ENCODE results near the gene ALDH1A2. TPM values are rescaled to one million over a fixed set of nuclear protein-coding genes. Genes with fewer than 3 reads are reported as not detected.

Gene ALDH1A2
- polyA plus RNA-seq, 3 donors, result 0.41 to 5.1 (median 3.4) TPM

- no peaks in the 10 kb centered on the region for H3K4me1 ChIP-seq (ENCODE audit: control insufficient read depth in 1 of 2, insufficient read depth in 2 of 2, low read length in 2 of 2)
- no peak overlapping the region for H3K4me2 ChIP-seq (replicated peaks; ENCODE audit: extremely low read depth, low read length, poor library complexity, severe bottlenecking)
- Mint-ChIP-seq H3K27ac (no peak overlapping the region), H3K36me3 (no peaks in the 10 kb centered on the region), H3K4me3 (no peak overlapping the region), H3K27me3 (ENCODE audit: low read depth in 3 of 3) (peaks cover 5 to 7% (median 6%) of the 10 kb centered on the region in 3 donors), H3K4me1 (no peaks in the 10 kb centered on the region), H3K9me3 (peaks cover 2 to 17% (median 6%) of the 10 kb centered on the region in 7 donors)
- intact Hi-C loops (cut with micrococcal nuclease), result no loop called here
- no peak for DNase-seq
- no peaks in the 10 kb centered on the region for H3K36me3 ChIP-seq (replicated peaks in 1 of 2; ENCODE audit: control insufficient read depth in 1 of 2, insufficient read depth in 2 of 2, low read length in 2 of 2)
- H3K9me3 ChIP-seq (replicated peaks in 1 of 2; ENCODE audit: control insufficient read depth in 1 of 2, insufficient read depth in 1 of 2, low read length in 2 of 2), result peaks cover 0 to 8% of the 10 kb centered on the region in 2 donors
- H3K79me2 ChIP-seq (ENCODE audit: insufficient read depth, low read length), result no peaks in the 10 kb centered on the region
- H3K9ac ChIP-seq (ENCODE audit: insufficient read depth, low read length, poor library complexity, severe bottlenecking), result no peak overlapping the region
- no peaks in the 10 kb centered on the region for H4K20me1 ChIP-seq (ENCODE audit: insufficient read depth, low read length)
- H3K27ac ChIP-seq (ENCODE audit: low read depth in 1 of 2, low read length in 2 of 2), result no peak overlapping the region
- no peak overlapping the region for H3K4me3 ChIP-seq (replicated peaks in 1 of 3; ENCODE audit: low read depth in 2 of 3, low read length in 3 of 3)
- H3K27me3 ChIP-seq (ENCODE audit: control insufficient read depth in 2 of 2, insufficient read depth in 2 of 2, low read length in 2 of 2), result peaks cover 1 to 4% of the 10 kb centered on the region in 2 donors
- TF ChIP-seq, protein P1, sequence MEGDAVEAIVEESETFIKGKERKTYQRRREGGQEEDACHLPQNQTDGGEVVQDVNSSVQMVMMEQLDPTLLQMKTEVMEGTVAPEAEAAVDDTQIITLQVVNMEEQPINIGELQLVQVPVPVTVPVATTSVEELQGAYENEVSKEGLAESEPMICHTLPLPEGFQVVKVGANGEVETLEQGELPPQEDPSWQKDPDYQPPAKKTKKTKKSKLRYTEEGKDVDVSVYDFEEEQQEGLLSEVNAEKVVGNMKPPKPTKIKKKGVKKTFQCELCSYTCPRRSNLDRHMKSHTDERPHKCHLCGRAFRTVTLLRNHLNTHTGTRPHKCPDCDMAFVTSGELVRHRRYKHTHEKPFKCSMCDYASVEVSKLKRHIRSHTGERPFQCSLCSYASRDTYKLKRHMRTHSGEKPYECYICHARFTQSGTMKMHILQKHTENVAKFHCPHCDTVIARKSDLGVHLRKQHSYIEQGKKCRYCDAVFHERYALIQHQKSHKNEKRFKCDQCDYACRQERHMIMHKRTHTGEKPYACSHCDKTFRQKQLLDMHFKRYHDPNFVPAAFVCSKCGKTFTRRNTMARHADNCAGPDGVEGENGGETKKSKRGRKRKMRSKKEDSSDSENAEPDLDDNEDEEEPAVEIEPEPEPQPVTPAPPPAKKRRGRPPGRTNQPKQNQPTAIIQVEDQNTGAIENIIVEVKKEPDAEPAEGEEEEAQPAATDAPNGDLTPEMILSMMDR (IDR thresholded peaks at IDR 0.05), result no peak
- WGBS (ENCODE audit: insufficient coverage), result no CpG with 5 or more reads among the region's 2 CpGs
- no peak overlapping the region for H2AFZ ChIP-seq (ENCODE audit: insufficient read depth, low read depth, low read length, poor library complexity, severe bottlenecking)
Measured at GRCh38 chr15:58095415-58095814, 29.9 kb upstream of the ALDH1A2 start.

GRCh38 chr15:58087871-58088270 is 22.4 kb upstream of the ALDH1A2 start:
- peaks cover 4 to 11% of the 10 kb centered on the region in 2 donors for H3K4me1 ChIP-seq (ENCODE audit: control insufficient read depth in 1 of 2, insufficient read depth in 2 of 2, low read length in 2 of 2)
- intact Hi-C loops (cut with micrococcal nuclease), result no loop called here

More at GRCh38 chr15:58087871-58088270, 22.4 kb upstream of the ALDH1A2 start:
- Mint-ChIP-seq H3K27me3 (ENCODE audit: low read depth in 3 of 3) (peaks cover 0 to 2% (median 1%) of the 10 kb centered on the region in 3 donors), H3K27ac (peak overlapping the region in 2 of 7 donors; percentile 54 to 61), H3K4me1 (peaks cover 11% of the 10 kb centered on the region), H3K9me3 (no peaks in the 10 kb centered on the region), H3K36me3 (no peaks in the 10 kb centered on the region), H3K4me3 (no peak overlapping the region)
- no peaks in the 10 kb centered on the region for H3K9me3 ChIP-seq (replicated peaks in 1 of 2; ENCODE audit: control insufficient read depth in 1 of 2, insufficient read depth in 1 of 2, low read length in 2 of 2)
- no peak overlapping the region for H2AFZ ChIP-seq (ENCODE audit: insufficient read depth, low read depth, low read length, poor library complexity, severe bottlenecking)
- H3K9ac ChIP-seq (ENCODE audit: insufficient read depth, low read length, poor library complexity, severe bottlenecking), result no peak overlapping the region
- no peaks in the 10 kb centered on the region for H3K36me3 ChIP-seq (replicated peaks in 1 of 2; ENCODE audit: control insufficient read depth in 1 of 2, insufficient read depth in 2 of 2, low read length in 2 of 2)
- H3K27me3 ChIP-seq (ENCODE audit: control insufficient read depth in 2 of 2, insufficient read depth in 2 of 2, low read length in 2 of 2), result no peaks in the 10 kb centered on the region
- no peaks in the 10 kb centered on the region for H3K79me2 ChIP-seq (ENCODE audit: insufficient read depth, low read length)
- DNase-seq, result peak; percentile 34 to 50 (median 41)
- TF ChIP-seq, protein P1 (IDR thresholded peaks at IDR 0.05), result no peak
- H3K27ac ChIP-seq (ENCODE audit: low read depth in 1 of 2, low read length in 2 of 2), result no peak overlapping the region
- no peak overlapping the region for H3K4me2 ChIP-seq (replicated peaks; ENCODE audit: extremely low read depth, low read length, poor library complexity, severe bottlenecking)
- WGBS (ENCODE audit: insufficient coverage), result 60% methylated on average over 1 of the region's 2 CpGs
- H4K20me1 ChIP-seq (ENCODE audit: insufficient read depth, low read length), result no peaks in the 10 kb centered on the region
- H3K4me3 ChIP-seq (replicated peaks in 1 of 3; ENCODE audit: low read depth in 2 of 3, low read length in 3 of 3), result peak overlapping the region in 1 of 3 experiments; percentile 21

All from CD14-positive monocyte (primary cell).